ENCODE results near the gene GREM2.

GRCh38 chr1:240575981-240576662 is 35.8 kb downstream of the GREM2 start:
- TF ChIP-seq CTCF (IDR thresholded peaks at IDR 0.05; ENCODE audit: low read length) = no peak
- TF ChIP-seq EZH2 (optimal IDR thresholded peaks at IDR 0.05; ENCODE audit: low read depth, low read length) = no peak
- TF ChIP-seq EZH2phosphoT487 (IDR thresholded peaks at IDR 0.05; ENCODE audit: low read length) = no peak

All from MM.1S (cell line).